Posterior vena cava (tissue), 2 donors: ENCODE measurements around the gene TBC1D16. TPM values are rescaled to one million over a fixed set of nuclear protein-coding genes. Genes with fewer than 3 reads are reported as not detected.
"Not testable (repeated sequence)": the region's sequence is repeated elsewhere in the genome, so short reads cannot be mapped to it uniquely, and the experiment has no call there.

ENCODE experiments used
- DNase-seq: peaks from one replicate; pipeline ENCODE4 v3.0.0-alpha.2; 2020; ENCODE audit warnings: low spot score
- intact Hi-C, 2 donors: fragments of 100-400 bp; cut with DNase I; formaldehyde crosslinking; loops; one replicate each; pipeline versions ENCODE4 v1.14.1 to v1.14.2; 2022 to 2023
- total RNA-seq, 2 donors: library from RNA; stranded (reverse); fragmentation: NEBNext Ultra II Directional; extraction: Animal tissue kit (Norgen Biotek cat#: 25700); gene quantifications; one replicate each; pipeline ENCODE4 v1.2.1, GENCODE V29; 2021
- donor health status: DM: yes; HTN: yes; CAD: no.
- donor health status: DM: yes; HTN: yes; CAD: no.

The TBC1D16 gene
- total RNA-seq, 2 donors from 2014 or later: 38.9 to 57.9 TPM

DNA sequence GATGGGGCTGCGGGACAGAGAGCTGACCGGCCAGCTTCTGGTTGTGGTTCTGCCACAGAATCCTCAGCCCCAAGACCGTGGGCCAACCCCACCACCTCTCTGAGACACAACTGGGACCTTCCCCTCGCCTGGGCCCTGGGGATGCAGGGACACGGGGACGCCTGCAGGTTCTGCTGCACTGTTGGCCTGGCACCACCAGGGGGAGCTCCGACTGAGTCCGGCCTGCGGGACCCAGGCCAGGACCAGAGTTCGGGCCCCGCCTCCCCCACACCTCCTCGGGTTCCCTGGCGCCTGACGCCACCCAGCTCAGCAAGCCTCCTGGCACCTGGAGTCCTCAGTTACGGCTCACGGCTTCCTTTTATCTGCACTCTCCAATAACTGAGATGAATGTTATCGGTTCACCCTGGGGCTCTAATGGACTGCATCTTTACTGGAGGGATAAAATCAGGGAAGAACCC is 27.3 kb downstream of the TBC1D16 start:
- intact Hi-C loops: no loop called here
- DNase-seq: peak; percentile 93

DNA sequence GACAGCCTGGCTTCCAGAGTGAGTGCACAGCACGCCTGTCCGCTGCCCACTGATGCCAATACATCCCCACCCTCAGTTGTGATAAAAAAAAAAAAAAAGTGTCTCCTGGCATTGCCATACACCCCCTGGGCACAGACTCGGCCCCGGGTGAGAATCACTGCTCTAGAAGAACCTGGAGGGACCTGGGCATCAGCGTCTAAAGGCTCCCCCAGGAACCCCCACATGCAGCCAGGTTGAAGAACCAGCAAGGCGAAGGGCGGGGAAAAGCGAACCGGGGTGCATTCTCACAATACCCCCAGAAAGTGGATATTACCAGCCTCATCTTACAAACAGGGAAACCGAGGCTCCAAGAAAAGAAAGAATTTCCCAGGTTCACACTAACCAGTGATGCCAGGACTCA is 27.7 kb downstream of the TBC1D16 start:
- no peak for DNase-seq
- intact Hi-C loops: no loop called here

DNA sequence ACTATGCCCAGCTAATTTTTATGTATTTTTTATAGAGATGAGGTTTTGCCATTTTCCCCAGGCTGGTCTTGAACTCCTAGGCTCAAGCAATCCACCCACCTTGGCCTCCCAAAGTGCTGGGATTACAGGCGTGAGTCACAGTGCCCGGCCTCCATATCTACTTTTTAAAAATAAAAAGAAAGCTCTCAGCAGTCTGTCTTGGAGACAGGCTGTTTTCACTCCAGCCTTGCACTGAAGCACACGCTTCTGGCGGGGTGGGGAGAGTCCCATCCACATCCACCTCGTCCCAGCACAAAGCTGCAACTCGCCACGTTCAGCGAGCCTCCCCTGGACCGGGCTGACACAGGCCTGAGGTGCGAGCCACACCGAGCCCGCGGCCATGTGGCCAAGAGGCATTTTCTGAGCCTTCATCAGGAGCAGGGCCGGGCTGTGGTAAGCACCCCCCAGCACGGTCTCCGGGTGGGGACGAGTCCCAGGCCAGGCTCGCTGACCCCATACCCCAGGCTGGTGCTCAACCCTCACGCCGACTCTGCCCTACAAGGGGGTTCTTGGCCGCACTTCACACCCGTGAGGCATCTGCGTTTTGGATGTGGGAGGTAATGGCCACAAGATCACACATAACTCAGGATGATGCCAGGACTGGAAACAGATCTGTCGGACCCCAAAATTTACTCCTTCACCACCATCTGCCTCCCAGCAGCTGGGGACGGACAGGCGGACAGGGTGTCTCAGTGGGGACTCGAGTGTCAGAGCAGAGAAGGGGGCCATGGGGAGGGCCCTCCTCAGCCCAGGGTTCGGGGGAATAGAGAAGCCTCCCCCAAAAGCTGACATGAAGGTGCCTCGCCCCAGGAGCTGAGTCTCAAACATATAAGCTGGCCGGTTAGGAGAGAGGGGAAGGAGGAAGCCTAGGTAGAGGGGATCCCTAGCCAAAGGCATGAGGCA is 28.6 kb downstream of the TBC1D16 start:
- DNase-seq: no peak
- intact Hi-C loops: no loop called here

DNA sequence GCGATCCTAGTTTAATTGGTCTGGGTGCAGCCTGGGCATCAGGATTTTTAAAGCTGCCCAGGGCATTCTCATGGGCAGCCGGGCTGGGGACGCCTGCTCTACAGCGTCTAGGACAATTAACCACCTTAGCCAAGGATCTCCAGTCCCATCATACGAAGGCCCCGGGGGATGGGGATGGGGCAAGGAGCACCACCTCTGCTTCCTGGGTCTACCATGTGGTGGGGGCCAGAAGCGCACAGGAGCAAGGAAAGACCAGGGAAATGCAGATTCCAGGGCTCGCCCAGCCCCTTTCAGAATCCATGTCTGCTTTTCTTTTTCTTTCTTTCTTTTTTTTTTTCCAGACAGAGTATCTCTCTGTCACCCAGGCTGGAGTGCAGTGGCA is 29.3 kb downstream of the TBC1D16 start:
- DNase-seq: no peak
- intact Hi-C loops: no loop called here

DNA sequence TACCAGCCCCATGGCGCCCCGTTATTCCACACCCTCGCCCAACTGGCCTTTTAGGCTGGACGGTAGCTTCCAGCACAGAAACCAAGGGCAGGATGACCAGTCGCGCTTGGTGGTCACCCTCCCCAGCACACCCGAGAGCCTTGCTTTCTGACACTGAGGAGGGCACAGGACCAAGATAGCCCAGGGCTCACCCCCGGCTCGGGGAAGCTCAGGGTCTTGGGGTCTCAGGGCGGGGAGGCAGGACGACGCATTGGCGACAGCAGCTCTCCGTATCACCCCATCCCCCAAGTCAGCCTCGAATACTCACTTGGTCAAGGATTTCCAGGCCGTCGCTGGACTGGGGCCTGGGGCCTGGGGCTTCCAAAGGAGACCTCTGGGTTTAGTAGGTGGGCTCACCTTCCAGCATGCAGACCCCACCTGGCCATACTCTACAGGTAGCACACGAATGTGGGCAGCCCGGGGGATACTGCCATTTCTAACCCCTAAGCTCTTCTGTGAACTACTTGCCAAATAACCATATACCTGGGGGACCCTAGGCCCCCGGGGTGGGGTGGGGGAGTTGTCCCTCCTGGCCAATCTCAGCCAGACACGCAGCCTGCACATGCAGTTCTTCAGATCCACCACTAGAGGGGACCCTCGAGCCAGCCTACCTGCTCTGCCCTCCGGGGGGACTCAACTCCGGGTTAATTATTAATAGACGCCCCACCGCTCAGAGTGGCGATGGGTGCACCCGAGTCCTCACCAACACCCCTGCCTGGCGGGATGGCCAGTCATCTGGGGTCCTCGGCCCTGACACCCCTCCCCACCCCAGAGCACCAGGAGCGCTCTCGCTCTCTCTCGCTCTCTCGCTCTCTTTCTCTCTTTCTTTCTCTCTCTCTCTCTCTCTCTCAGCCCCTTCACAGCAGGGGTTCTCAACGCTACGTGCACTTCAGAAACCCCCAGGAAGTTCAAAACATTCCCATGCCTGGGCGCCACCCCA is 30.0 kb downstream of the TBC1D16 start:
- DNase-seq: no peak

DNA sequence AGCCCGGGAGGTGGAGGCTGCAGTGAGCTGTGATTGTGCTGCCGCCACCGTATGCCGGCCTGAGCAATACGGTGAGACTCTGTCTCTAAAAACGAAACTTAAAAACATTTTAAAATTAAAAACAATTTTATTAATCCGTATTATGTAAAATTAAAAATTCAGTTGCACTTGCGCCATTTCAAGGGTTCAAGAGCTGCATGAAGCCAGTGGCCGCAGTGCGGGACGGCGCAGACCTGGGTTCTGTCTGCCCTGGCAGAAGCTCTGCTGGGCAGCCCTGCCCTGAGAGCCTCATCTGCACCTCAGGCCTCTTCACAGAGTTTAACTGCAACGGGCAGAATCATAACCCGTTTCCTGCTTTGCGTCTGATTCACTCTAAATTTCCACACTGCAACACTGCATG is 31.7 kb downstream of the TBC1D16 start:
- intact Hi-C loops: no loop called here

More for the DNA sequence above, 30.0 kb downstream of the TBC1D16 start:
- intact Hi-C loops: no loop called here

DNA sequence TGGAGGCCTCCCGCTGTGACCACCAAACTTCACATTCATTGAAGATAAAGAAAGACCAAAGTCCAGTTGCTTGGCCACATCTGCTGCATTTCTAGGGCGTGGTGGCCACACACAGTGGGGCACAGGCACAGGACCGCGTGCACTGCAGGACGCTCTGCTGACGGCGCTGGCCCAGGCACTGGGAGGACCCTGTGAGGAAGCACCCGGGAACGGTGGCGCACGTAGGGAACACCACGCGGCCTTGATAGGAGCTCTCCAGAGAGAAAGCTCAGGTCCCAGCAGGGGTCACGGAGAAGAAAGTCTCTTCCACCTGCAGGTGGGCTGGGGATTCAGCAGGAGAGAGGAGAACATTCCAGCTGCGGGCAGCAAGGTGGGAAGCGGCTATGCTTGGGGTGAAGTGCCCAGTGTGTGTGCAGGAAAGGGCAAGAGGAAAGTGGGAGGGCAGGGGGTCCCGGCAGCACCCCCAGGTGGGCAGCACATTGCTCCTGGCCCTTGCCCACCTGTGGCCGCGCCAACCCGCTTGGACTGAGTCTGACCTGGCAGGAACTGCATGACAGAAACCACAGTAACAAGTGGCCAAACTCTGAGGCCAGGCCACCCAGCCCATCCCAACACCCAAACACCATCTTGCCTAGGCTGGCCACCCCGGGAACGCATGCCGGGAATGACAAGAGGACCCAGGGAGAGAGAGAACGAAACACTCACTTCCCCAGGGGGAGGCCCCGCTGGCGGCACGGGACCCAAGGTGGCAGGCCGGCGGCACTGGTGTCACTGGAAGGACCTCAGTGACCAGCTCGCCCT is 32.8 kb downstream of the TBC1D16 start:
- intact Hi-C loops: no loop called here
- no peak for DNase-seq

More for the DNA sequence above, 31.7 kb downstream of the TBC1D16 start:
- no peak for DNase-seq

DNA sequence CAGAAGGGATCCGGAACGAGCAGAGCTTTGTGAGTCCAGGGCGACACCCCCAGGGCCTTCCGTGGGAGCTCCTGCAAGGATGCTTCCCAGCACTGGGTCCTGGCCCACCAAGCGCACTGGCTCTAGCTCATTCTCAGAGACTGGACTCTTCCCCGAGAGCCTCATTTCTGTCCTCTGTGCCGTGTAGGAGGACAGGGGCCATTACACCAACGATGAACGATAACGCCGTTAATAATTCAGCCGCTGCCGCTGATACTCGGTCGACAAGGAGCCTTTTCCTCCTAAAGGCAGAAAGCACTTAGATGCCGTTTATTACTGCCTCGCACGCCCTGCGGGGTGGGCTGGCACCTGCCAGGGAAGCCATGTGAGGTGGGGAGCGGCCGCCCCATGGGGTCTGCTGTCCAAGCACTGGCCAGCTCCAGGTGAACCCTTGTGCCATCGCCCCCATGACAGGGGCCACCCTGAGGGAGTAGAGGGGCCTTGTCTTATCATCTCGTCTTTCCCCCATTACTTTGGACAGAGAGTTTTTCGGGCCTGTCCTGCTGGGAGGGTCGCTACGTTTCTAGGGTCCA is 33.5 kb downstream of the TBC1D16 start:
- intact Hi-C loops: no loop called here
- DNase-seq: no peak

DNA sequence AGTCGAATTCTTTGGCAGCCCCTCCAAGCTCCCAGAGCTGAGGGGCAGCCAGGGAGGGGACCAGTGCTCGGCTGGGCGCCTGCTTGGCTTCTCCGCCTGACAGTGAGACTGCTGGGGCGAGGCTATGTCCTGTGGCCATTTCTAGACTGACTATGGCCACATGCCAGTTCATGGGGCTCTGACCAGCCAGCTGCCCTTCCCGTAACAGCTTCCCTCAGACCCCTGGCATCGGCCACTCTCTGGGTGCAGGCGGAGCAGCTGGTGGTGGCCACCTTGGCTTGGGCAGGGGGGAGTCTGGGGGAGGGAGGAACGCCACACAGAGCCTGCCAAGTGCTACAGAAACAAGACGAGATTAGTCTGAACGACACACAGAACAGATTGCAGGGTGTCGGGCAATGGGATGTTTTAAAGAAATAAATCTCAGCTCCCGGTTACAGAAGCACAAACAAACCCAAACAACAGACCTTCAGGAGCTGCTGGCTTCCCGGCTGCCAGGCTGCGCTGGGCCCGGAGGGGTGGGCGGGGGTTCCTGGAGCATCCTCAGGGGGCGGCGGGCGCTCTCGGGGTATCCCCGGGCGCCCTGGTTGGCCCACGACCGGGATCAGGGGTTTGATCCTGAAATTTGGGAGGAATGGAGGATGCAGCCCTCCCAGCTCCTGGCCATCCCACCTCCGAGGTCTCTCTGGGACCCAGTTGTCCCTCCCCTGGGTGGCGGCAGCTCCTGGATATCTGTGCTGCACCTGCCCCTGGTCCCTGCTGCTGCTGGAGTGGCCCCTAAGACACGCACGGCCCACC is 34.5 kb downstream of the TBC1D16 start:
- no peak for DNase-seq
- intact Hi-C loops: no loop called here

DNA sequence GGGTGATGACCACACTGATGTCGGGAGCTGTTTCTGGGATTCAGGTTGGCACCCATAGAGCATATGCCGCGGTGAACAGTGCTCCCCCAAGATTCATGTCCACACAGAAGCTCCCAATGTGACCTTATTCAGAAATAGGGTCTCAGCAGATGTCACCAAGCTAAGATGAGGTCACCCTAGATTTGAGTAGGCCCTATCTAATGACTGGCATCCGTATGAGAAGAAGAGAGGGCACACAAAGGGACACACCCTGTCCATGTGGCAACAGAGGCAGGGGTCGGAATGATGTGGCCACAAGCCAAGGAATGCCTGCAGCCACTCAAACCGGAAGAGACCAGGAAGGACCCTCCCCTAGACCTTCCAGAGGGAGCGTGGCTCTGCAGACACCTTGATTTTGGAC is 35.5 kb downstream of the TBC1D16 start:
- intact Hi-C loops: no loop called here
- no peak for DNase-seq

DNA sequence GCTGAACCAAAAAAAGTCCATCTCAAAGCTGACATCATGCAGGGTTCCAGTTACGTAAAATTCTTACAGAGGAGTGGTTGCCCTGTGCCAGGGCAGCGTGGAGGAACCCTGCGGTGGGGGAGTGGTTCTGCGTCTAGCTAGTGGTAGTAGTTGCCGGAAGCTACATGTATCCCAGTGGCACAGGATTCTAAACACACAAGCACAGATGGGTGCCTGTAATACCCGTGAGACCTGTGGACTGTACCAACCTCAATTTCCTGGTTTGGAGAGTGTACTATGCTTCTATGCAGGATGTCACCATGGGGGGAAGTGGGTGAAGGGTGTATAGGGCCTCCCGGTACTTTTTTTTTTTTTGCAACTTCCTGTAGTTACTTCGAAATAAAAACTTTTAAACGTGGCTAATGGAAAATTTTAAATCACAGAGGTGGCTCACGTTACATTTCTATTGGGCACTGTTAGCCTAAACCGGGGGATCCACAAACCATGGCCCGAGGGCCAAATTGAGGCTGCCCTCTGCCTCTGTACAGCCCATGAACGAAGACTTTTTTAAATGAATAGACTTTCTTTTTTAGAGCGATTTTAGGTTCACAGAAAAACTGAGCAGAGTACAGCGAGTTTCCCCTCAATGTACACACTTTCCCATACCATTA is 38.5 kb downstream of the TBC1D16 start:
- DNase-seq: no peak
- intact Hi-C loops: loop anchor here in 1 of 2 donors (10.0 kb wide), 1 partner anchor 252 kb away; no protein-coding TSS in a partner anchor

DNA sequence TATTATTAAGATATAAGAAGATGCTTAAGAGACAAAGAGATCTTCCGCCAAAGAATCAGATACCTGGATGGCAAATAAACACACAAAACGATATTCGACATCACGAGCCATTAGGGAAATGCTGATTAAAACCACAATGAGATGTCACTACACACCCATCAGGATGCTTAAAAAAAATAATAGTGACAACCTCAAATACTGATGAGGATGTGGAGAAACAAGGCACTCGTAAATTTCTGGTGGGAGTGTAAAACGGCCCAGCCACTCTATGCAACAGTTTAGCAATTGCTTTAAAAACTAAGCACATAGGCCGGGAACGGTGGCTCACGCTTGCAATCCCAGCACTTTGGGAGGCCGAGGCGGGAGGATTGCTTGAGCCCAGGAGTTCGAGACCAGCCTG is 39.4 kb downstream of the TBC1D16 start:
- DNase-seq: no peak
- intact Hi-C loops: loop anchor here in 1 of 2 donors (10.0 kb wide), 1 partner anchor 251 kb away; no protein-coding TSS in a partner anchor

DNA sequence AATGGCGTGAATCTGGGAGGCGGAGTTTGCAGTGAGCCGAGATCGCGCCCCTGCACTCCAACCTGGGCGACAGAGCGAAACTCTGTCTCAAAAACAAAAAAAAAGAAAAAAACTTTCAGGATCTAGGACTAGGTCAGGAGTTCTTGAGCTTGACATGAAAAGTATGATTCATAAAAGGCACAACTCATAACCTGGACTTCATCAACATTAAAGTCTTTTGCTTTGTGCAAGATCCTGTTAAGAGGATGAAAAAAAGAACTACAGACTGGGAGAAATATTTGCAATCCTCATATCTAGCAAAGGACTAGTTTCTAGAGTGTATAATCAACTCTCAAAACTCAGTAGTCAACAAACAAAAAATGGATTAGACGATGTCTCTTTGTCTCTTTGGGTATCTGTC is 40.0 kb downstream of the TBC1D16 start:
- no peak for DNase-seq
- intact Hi-C loops: loop anchor here in 1 of 2 donors (10.0 kb wide), 1 partner anchor 251 kb away; no protein-coding TSS in a partner anchor

DNA sequence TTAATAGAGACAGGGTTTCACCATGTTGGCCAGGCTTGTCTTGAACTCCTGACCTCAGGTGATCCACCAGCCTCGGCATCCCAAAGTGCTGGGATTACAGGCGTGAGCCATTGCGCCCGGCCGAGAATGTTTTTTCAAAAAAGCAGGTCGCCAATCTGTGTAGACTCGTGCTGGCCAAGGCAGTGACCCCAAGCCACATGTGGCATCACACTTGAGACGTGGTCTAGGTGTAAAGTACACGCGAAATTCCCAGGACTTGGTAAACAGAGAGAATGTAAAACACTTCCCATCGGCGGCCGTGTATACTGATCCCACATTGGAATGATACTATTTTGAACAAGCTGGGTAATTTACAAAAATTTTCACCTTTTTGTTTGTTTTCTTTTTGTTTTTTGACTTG is 41.1 kb downstream of the TBC1D16 start:
- no peak for DNase-seq
- intact Hi-C loops: loop anchor here in 1 of 2 donors (5.0 to 10.0 kb wide), 2 partner anchors 202 to 250 kb away; no protein-coding TSS in a partner anchor

DNA sequence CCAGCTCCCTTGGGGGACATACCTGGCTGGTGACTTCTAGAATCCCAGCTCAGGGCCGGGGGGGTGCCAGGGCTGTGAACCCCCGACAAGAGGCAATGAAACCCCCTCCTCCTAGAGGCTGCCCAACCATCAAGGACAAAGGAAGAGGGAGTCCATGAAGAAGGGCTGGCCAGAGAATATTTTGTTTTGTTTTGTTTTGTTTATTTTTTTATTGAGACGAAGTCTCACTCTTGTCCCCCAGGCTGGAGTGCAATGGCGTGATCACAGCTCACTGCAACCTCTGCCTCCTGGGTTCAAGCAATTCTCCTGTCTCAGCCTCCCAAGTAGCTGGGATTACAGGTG is 41.5 kb downstream of the TBC1D16 start:
- DNase-seq: not testable (repeated sequence)
- intact Hi-C loops: loop anchor here in 1 of 2 donors (5.0 to 10.0 kb wide), 2 partner anchors 202 to 249 kb away; no protein-coding TSS in a partner anchor

DNA sequence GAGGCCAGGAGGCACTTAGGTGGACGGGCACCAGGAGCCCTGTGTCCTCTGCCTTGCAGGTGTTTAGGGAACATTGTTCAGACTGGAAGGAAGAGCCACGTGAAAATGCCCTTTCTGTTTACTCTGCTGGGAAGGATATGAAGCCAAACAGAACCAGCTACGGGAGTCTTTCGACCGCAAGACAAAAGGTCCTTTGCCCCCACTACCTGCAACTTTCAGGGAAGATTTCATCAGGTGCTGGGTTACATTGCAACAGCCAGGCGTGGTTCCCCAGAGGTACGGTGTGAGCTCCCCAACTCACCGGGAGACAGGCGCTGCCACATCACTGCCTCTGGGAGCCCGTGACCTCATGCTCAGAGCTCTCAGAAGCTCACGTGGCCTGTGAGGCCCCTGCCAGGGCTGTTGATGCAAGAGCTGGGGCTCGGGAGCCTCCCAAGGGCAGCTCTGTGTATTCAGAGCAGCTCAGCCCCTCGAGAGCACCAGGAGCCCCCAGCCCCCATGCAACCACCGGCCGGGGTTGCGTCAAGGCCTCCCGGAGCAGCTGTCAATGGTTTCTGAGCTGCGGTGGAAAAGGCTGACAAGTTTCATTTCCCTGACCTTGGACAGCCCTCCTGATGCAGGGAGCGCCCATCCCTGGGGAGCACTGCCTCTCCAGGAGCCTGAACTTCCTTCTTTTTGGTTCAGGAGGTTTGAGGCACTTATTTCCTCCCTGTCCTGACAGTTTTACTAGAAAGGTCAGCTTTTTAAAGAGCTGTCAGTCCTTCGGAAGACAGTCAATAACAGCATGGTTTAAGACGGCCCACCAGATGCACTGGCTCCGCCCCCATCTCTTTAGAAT is 42.1 kb downstream of the TBC1D16 start:
- DNase-seq: peak; percentile 93
- intact Hi-C loops: loop anchor here in 1 of 2 donors (5.0 to 10.0 kb wide), 2 partner anchors 201 to 249 kb away; no protein-coding TSS in a partner anchor
